OCI-LY7 (cell line): Measurements from ENCODE around the gene SPC25.

Experiments
- CTCF ChIP-seq: fragments of 200-600 bp; sonication (generic); conservative IDR thresholded peaks from 2 replicates; pipeline ENCODE4 v1.5.1; 2014; ENCODE audit warnings: mild to moderate bottlenecking, antibody characterized with exemption, low read length, moderate library complexity, mixed read lengths
- EZH2phosphoT487 ChIP-seq: fragments of 200-600 bp; sonication (generic); IDR thresholded peaks from 2 replicates; pipeline ENCODE4 v1.6.1; 2018; ENCODE audit warnings: low read depth, borderline replicate concordance, mild to moderate bottlenecking, mixed run types, antibody characterized with exemption, low read length, moderate library complexity, mixed read lengths

- TF ChIP-seq CTCF (no peak), EZH2phosphoT487 (no peak)
Observed at GRCh38 chr2:168915441-168916330, 25.5 kb upstream of the SPC25 start.
